ENCODE results near the gene PANX3. TPM values are rescaled to one million over a fixed set of nuclear protein-coding genes. Genes with fewer than 3 reads are reported as not detected.
A peak's percentile ranks its signal among the peaks of the same experiment; 100 is the strongest.
"Not testable (repeated sequence)": the region's sequence is repeated elsewhere in the genome, so short reads cannot be mapped to it uniquely, and the experiment has no call there.

PANX3 gene, protein sequence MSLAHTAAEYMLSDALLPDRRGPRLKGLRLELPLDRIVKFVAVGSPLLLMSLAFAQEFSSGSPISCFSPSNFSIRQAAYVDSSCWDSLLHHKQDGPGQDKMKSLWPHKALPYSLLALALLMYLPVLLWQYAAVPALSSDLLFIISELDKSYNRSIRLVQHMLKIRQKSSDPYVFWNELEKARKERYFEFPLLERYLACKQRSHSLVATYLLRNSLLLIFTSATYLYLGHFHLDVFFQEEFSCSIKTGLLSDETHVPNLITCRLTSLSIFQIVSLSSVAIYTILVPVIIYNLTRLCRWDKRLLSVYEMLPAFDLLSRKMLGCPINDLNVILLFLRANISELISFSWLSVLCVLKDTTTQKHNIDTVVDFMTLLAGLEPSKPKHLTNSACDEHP
- total RNA-seq, result not detected
- long read RNA-seq, result 0 reads

DNA sequence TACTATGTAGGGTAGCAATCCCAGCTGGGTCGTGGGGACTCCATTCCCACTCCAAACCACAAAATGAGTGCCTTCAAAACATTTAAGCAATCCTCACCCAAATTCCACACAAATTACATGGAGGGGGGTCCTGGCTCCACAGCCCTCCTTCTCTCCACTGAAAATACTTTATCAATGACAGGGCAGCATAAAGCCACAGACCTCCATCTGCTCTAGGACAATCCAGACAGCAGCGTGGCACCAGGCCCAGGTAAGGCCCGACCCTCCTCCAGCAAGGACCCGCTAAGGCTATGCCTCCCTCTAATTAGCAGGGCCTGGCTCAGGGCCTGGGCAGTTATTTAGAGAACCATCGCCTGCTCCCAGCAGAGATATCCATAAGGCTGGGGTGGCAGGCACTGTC lies at the start of gene PANX3:
Gene PANX3 (plus strand): TSS at position 365 of the 400 bp plus-strand sequence. CDS start 129 bp downstream, outside the sequence.
- no peak for ATAC-seq (ENCODE audit: poor library complexity)
- DNase-seq, result no peak
- intact Hi-C loops (cut with DNase I), result no loop called here

DNA sequence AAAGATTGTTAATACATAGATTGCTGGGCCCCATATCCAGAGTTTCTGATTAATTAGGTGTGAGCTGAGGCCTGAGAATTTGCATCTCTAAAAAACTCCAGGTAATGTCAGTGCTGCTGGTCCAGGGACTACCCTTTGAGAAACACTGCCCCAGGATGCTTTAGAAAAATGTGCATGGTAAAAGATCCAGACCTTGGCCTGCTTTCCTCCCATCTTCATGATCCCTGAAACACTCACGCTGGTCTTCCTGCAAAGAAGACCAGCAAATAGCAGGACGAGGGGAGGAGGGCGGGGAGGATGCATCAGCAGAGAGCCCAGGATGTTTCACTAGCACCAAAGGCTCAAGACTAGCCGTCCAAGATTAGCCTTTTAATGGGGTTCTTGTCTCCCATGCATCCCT lies 41.5 kb upstream of the PANX3 start, which contains the start of gene OR8A1:
Gene OR8A1 (plus strand): TSS at position 301 of the 400 bp plus-strand sequence. CDS start 123 bp downstream, outside the sequence.
- ATAC-seq (ENCODE audit: poor library complexity) (no peak), DNase-seq (no peak)
- intact Hi-C loops (cut with DNase I), result no loop called here

DNA sequence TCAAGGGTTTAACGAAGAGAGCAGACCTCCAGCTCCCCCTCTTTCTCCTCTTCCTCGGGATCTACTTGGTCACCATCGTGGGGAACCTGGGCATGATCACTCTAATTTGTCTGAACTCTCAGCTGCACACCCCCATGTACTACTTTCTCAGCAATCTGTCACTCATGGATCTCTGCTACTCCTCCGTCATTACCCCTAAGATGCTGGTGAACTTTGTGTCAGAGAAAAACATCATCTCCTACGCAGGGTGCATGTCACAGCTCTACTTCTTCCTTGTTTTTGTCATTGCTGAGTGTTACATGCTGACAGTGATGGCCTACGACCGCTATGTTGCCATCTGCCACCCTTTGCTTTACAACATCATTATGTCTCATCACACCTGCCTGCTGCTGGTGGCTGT lies 41.1 kb upstream of the PANX3 start:
- no peak for ATAC-seq (ENCODE audit: poor library complexity)
- intact Hi-C loops (cut with DNase I), result no loop called here
- no peak for DNase-seq

DNA sequence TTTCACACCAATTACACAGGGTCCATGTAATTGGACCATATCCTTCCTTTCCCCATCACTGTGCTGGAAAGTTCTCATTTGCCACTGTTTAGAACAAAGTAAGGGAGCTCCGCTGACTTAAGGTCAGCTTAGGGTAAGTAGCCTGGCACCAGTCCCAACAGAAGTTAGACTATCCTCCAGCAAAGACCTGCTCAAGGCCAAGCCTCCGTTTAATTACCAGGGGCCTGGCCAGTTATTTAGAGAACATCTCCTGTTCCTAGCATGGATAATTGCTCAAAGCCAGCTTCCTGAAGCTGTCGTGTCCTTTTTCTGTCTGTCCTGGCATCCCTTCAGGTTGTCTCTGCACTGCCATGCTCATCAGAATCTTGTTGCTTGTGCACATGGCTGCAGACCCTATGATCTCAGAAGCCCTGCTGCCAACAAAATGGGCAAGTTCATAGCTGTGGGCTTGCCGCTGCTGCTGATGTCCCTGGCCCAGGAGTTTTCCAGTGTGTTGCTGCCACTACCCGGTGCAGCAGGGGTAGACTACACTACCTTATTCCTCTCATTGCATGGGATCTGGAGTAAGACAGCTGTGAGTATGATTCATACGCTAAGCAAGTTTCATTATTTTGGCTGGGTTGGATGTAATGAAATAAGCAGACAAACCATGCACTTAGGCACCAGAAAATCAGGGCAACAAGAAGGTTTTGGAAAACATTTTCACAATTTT lies 33.4 kb upstream of the PANX3 start:
- DNase-seq (no peak), ATAC-seq (ENCODE audit: poor library complexity) (no peak)
- intact Hi-C loops (cut with DNase I), result no loop called here

DNA sequence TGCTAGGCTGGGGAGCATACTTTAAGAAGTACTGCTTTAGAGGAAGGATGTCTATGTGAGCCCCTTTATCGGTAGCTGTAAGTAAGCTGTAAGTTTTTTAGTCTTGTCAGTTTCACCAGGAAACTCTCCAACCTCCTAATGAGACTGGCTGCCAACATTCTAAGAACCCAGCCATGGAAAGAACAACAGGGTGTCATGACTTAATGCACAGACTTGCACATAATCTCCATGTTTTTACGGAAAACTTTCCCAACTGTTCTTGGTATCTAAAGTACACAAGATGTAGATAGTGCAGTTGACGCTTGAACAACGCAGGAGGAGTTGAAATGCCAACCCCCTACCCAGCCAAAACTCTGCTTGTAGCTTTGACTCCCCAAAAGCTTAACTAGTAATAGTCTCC lies 32.5 kb upstream of the PANX3 start:
- ATAC-seq (ENCODE audit: poor library complexity) (no peak), DNase-seq (no peak)
- intact Hi-C loops (cut with DNase I), result no loop called here

DNA sequence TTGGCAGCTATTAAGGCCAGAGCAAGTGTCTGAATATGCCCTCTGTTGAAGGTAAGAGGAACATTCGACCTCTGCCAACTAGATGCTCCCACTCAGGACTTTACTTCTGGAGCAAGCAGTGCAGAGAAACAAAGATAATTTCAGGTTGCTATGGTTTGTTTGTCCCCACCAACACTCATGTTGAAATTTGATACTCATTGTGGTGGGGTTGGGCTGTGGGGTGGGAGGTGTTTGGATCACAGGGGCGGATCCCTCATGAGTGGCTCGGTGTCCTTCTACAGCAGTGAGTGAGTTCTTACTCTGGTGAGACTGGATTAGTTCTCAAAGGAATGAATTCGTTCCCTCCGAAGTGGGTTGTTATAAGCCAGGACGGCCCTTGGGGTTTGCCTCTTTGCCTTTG lies 29.4 kb upstream of the PANX3 start:
- intact Hi-C loops (cut with DNase I), result loop anchor here (5.0 to 10.0 kb wide), 2 partner anchors 170 to 507 kb away; no protein-coding TSS in a partner anchor
- DNase-seq (no peak), ATAC-seq (ENCODE audit: poor library complexity) (no peak)

DNA sequence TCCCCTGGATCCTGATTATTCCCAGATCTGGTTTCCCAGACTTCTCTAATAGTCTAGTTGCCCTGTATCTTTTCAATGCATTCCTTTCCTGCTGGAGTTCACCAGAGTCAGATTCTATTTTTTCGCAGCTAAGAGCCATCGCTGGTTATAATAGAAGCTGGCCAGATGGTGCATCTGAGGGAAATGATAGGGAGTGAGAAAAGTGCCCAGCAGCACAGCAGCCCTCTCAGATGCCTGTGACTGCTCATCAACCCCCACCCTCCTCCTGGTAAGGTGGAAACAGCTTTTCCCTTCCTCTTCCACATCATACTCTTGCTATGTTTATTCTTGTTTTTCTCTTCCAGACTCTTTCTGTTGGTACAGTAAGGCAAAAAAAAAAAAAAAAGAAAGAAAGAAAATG lies 28.7 kb upstream of the PANX3 start:
- ATAC-seq (ENCODE audit: poor library complexity) (no peak), DNase-seq (no peak)
- intact Hi-C loops (cut with DNase I), result loop anchor here (5.0 to 10.0 kb wide), 2 partner anchors 170 to 508 kb away; no protein-coding TSS in a partner anchor

DNA sequence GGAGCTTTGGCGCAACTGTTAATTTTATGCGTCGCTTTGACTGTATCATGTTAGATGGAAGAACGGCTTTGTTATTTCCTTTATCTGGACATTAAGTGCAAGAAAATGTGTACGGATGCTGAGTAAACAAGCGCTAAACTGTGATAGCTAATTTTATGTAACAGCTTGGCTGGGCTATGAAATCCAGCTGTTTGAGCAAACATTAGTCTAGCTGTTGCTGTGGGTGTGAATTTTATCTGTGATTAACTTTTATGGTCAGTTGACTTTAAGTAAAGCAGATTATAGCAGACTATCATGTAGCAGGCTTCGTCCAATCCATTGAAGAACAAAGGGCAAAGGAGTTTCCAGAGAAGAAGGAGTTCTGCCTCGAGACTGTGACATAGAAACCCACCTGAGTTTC lies 27.4 kb upstream of the PANX3 start:
- DNase-seq (no peak), ATAC-seq (ENCODE audit: poor library complexity) (no peak)
- intact Hi-C loops (cut with DNase I), result loop anchor here (5.0 to 10.0 kb wide), 2 partner anchors 171 to 509 kb away; no protein-coding TSS in a partner anchor

DNA sequence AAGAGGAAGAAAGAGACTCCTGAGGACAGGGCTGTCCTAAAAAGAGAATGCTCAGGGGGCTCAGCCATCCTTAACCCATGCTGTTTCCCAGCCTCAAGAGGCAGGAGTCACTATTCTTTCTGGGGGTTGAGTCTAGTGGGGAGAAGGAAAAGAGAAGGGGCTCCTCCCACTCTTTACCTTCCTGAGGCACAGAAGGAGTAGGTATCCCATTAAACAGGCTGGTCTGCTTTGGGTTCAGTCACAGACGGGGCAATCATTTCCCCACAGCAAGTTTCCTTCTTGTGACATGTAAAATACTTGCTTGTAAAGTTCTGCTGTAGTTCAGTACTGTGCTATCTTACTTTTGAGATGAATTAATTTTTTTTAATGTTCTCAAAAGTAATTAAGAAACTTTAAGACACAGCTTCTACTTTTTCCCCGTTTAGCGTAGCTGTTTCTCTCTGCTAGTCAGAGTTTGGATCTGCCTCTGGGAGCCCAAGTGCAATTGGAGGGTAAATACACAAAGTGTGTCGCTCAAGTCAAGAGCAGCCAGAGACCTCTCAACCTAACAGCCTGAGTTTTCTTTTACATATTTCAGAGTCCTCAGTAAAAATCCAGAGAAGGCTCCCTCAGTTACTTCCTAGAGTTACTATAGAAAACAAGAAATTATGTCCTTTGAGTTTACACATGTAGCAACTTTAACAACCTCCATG lies 26.4 kb upstream of the PANX3 start:
- intact Hi-C loops (cut with DNase I), result loop anchor here (5.0 to 10.0 kb wide), 2 partner anchors 173 to 510 kb away; no protein-coding TSS in a partner anchor

DNA sequence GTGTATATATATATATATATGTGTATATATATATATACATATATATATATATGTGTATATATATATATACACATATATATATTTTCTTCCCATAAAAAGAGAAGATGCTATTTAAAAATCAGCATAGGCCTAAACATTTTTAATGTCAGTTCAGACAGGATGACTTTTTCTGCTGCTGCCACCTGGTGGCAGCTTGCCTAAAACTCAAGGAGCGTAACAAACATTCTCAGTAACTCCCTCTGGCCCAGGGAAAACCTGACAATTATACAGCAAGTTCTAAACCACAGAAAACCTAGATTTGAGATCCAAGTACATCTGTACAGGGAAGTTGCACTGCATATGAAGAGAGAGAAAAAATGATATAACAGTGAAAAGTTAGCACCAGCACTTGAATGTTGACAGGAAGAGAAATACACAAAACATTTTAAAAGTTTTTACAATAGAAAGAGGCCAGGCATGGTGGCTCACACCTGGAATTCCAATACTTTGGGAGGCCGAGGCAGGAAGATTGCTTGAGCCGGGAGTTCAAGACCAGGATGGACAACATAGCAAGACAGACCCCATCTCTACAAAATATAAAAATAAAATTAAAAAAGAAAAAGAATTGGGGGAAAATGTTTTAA lies 24.9 kb upstream of the PANX3 start:
- DNase-seq (peak; percentile 72), ATAC-seq (ENCODE audit: poor library complexity) (no peak)
- intact Hi-C loops (cut with DNase I), result loop anchor here (10.0 kb wide), 1 partner anchor 512 kb away; no protein-coding TSS in a partner anchor

More for the DNA sequence above, 26.4 kb upstream of the PANX3 start:
- no peak for DNase-seq
- ATAC-seq (ENCODE audit: poor library complexity), result no peak

DNA sequence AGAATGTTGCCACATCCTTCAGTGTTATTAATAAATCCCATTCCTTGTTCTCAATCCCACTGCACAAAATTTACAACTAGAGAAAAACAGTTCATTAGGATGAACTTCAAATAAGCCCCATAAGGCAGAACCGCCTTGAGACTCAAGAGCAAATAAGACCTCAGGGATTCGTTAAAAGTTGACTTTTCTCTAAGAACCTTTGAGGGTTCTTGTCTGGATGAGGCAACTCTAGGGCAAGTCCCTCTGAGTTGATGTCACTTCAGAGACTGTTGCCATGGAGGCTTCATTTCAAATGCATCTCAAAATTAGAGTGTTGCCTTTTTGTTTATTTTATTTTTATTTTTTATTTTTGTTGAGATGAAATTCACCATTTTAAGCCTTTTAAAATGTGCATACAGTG lies 19.8 kb upstream of the PANX3 start:
- intact Hi-C loops (cut with DNase I), result no loop called here
- DNase-seq (no peak), ATAC-seq (ENCODE audit: poor library complexity) (no peak)

DNA sequence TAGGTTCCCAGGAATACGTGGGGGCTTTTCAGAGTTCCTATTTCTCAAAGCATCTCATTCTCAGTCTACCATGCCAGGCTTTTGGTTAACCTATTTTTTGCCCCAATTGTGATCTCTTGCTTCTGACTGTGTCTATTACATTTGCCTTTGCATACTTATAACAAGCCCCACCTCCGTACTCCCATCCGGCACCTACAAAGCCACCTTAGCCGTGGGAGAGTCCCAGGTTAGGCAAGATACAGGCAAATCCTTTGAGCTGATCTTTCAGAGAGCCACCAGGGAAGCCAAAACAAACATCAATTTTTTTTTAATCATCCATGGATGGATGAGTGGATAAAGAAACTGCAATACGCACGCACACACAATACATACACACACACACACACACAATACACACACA lies 18.6 kb upstream of the PANX3 start:
- ATAC-seq (ENCODE audit: poor library complexity) (no peak), DNase-seq (no peak)
- intact Hi-C loops (cut with DNase I), result no loop called here

DNA sequence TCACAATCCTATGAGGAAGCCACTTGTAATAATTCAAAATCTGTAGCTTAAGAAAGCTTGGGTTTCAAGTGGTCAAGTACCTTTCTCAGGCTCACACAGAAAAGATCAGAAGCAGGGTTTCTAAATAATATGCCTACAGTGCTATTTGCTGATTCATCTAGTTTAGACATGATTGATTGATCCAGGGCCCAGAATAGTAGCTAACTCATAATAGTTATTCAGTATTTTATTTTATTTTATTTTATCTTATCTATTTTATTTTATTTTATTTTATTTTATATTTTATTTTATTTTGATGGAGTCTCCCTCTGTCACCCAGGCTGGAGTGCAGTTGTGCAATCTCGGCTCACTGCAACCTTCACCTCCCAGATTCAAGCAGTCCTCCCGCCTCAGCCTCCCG lies 15.9 kb upstream of the PANX3 start:
- ATAC-seq (ENCODE audit: poor library complexity) (no peak), DNase-seq (no peak)
- intact Hi-C loops (cut with DNase I), result no loop called here

DNA sequence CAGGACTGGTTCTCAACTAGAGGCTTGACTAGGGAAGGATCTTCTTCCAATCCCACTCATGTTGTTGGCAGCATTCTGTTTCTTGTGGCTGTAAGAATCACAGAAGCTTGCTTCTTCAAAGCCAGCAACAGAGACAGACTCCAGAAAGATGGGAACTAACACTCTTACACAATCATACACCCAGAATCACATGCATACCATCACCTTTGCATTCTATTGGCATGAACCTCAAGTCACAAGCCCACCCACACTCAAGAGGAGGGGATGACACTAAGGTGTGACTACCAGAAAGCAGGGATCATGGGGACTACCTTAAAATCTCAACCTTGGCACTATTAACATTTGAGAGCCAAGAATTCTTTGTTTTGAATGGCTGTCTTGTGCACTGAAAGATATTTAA lies 13.6 kb upstream of the PANX3 start:
- DNase-seq, result no peak
- intact Hi-C loops (cut with DNase I), result no loop called here
- ATAC-seq (ENCODE audit: poor library complexity), result no peak

DNA sequence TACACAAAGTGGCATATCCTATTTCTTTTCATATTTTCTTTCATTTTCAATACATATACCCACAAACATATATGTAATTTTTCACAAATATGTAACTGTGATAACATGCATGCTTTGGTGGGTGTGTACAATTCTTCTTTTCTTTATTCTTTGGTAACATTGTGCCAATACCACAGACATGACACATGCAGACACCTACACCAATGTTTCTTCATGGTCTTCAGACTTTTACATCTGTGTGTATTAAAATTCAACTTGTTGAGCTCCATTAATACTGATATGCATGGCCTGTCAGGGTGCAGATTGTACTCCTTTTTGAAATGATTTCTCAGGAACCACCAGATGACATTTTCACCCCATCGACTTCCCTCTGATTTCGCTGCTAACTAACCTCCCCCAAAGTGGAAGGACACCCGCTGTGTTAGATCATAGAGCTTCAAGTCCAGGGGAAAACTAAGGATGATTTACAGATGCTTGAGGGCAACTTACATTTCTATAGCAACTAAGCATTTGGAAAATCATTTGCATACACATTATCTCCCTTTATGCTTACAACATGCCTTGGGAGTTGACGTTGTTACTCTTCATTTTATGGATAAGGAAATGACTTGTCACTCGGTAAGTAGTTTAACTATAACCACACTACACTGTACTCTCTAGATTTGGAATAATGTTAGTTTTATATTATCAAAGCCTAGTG lies 10.5 kb upstream of the PANX3 start:
- DNase-seq (no peak), ATAC-seq (ENCODE audit: poor library complexity) (no peak)
- intact Hi-C loops (cut with DNase I), result no loop called here

DNA sequence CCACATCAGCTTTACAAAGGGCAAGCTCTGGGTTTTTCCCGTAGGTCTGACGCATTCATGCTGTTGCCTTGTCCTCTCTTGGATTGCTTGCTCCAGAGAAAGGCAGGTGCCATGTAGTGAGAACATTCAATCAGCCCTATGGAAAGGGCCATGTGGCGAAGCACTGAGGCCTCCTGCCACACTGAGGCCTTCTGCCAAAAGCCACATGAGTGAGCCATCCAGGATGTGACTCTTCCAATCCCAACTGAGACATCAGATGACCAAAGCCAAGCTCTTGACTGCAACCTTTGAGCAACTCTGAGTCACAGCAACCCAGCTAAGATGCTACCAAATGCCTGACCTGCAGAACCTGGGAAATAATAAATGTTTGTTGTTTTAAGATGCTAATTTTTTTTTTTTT lies 9.0 kb upstream of the PANX3 start:
- DNase-seq (no peak), ATAC-seq (ENCODE audit: poor library complexity) (no peak)
- intact Hi-C loops (cut with DNase I), result no loop called here

DNA sequence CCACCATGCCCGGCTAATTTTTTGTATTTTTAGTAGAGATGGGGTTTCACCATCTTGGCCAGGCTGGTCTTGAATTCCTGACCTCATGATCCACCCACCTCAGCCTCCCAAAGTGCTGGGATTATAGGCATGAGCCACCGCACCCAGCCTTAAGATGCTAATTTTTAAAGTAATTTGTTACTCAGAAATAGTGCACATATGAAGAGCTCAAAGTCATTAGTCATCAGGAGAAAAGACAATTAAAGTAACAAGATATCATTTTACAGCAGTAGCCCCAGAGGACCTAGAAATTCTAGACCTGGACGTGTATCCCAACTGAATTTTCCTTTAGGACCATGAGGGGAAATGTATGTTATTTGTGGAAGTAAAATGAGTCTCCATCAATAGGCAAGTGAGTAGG lies 8.5 kb upstream of the PANX3 start:
- DNase-seq; ATAC-seq (ENCODE audit: poor library complexity); intact Hi-C loops (cut with DNase I): not testable (repeated sequence)

DNA sequence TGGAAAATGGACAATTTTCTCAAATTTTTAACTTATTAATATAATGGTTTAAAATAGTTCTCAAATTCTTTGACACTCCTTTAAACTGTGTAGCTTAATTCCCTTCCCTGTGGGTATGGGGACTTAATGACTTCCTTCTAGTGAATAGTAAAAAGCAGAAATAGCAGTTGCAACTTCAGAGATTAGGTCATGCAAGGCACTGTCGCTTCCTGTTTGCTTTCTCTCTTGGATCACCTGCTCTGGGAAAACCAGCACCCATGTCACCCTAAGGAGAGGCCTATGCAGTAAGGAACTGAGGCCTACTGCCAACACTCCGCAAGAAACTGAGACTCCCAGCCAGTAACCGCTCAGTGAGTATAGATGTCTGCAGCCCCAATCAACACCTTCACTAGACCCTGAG lies 5.5 kb upstream of the PANX3 start:
- intact Hi-C loops (cut with DNase I), result no loop called here
- DNase-seq (no peak), ATAC-seq (ENCODE audit: poor library complexity) (no peak)
